ENCODE measurements around the gene HPGDS.
"Not testable (repeated sequence)": the region's sequence is repeated elsewhere in the genome, so short reads cannot be mapped to it uniquely, and the experiment has no call there.

Gene HPGDS

DNA sequence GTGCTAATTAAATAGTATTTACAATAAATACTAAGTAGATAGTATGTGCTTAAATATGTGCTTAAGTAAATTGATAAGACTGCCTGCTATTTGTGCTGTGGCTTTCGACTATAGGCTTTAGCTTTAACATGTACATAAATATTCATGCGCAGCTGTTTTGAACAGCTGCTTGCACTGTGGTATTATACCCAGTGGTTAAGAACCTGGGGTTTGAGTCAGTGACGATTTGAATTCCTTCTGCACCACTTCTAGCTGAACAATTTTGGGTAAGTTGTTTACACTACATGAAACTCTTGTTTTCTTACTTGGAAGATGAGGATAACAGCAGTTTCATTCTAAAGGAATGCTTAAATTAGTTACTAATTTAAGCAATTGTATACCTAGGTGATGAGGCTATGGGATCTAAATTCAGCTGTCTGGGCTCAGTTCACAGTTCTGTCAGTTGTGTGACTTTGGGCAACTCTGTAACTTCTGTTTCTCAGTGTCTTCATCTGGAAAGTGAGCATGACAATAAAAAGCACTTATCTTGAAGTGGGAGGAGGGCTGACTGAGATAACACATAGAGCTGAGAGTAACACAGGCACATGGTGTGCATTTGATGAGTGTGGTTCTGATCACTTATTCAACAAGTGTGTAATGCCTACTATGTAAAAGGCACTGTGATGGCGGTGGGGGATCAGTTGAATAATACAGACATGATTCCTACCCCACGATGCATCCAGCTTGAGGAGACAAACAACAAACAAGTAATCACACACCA is 37.0 kb downstream of the HPGDS start:
- peak overlapping the region; percentile 5 to 38 (median 30) for H3K27ac Mint-ChIP-seq
- no peaks in the 10 kb centered on the region for H3K27me3 Mint-ChIP-seq (ENCODE audit: low read depth)
- H3K36me3 Mint-ChIP-seq (ENCODE audit: low read depth) = no peaks in the 10 kb centered on the region
- peaks cover 32% of the 10 kb centered on the region for H3K4me1 Mint-ChIP-seq
- TF ChIP-seq, protein P1, sequence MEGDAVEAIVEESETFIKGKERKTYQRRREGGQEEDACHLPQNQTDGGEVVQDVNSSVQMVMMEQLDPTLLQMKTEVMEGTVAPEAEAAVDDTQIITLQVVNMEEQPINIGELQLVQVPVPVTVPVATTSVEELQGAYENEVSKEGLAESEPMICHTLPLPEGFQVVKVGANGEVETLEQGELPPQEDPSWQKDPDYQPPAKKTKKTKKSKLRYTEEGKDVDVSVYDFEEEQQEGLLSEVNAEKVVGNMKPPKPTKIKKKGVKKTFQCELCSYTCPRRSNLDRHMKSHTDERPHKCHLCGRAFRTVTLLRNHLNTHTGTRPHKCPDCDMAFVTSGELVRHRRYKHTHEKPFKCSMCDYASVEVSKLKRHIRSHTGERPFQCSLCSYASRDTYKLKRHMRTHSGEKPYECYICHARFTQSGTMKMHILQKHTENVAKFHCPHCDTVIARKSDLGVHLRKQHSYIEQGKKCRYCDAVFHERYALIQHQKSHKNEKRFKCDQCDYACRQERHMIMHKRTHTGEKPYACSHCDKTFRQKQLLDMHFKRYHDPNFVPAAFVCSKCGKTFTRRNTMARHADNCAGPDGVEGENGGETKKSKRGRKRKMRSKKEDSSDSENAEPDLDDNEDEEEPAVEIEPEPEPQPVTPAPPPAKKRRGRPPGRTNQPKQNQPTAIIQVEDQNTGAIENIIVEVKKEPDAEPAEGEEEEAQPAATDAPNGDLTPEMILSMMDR (IDR thresholded peaks at IDR 0.05; ENCODE audit: unreplicated experiment in 3 of 3) = no peak
- peak overlapping the region in 2 of 3 experiments; percentile 9 to 45 for H3K4me3 Mint-ChIP-seq
- peaks cover 3% of the 10 kb centered on the region for H3K9me3 Mint-ChIP-seq

DNA sequence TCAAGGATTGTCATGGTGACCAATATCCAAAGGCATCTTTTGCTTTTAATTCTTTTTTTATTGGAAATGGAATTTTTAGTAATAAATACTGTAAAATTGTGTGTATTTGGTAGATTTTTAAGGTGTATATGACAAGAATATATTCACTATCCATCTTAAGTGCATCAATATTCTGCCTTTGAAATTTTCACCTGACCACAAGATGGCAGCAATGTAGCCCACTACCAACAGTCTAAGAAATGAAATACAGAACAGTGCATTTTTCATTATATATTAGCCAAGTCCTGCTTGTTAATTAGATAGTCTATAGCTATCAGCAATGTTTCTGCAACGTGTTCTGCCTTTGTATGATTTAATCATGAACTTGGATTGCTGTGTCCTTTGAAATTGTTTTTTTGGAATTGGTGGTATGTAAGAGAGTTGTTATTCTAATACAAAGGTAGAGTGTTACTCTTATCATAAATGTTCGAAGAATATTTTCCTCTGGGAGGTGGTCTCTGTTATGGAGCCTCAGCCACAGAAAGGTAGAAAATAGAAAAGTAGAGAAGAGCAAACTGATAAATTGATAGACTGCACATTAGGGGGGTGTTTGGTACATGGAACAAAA is 38.2 kb downstream of the HPGDS start:
- Mint-ChIP-seq H3K36me3 (ENCODE audit: low read depth) (no peaks in the 10 kb centered on the region), H3K9me3 (no peaks in the 10 kb centered on the region), H3K4me3 (no peak overlapping the region), H3K4me1 (peaks cover 32% of the 10 kb centered on the region), H3K27me3 (ENCODE audit: low read depth) (no peaks in the 10 kb centered on the region), H3K27ac (peak overlapping the region in 1 of 3 experiments; percentile 43)
- TF ChIP-seq, protein P1 (IDR thresholded peaks at IDR 0.05; ENCODE audit: unreplicated experiment in 3 of 3) = peak; percentile 66 to 81 (median 76)

DNA sequence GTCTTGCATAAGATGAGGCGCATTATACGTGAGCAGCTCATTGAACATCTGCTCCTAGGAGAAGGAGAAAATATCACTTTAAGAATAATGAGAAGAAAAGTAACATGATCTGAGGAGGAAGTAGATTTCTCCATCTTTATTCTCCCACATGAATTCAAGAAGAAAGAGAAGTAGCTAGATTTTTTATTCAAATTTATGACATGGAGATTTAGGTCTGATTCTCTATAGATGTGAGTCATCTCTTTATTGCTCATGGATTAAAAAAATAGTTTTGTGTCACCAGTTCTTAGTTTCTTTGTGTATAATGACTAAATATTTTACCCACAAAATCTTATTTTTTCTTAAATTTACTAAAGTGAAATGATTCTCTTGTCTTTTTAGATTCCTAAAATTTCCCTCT is 40.4 kb downstream of the HPGDS start:
- TF ChIP-seq, protein P1 (IDR thresholded peaks at IDR 0.05; ENCODE audit: unreplicated experiment in 3 of 3) = no peak
- no peak overlapping the region for H3K27ac Mint-ChIP-seq
- peaks cover 26% of the 10 kb centered on the region for H3K4me1 Mint-ChIP-seq
- no peaks in the 10 kb centered on the region for H3K9me3 Mint-ChIP-seq
- no peak overlapping the region for H3K4me3 Mint-ChIP-seq
- no peaks in the 10 kb centered on the region for H3K27me3 Mint-ChIP-seq (ENCODE audit: low read depth)
- H3K36me3 Mint-ChIP-seq (ENCODE audit: low read depth) = no peaks in the 10 kb centered on the region

DNA sequence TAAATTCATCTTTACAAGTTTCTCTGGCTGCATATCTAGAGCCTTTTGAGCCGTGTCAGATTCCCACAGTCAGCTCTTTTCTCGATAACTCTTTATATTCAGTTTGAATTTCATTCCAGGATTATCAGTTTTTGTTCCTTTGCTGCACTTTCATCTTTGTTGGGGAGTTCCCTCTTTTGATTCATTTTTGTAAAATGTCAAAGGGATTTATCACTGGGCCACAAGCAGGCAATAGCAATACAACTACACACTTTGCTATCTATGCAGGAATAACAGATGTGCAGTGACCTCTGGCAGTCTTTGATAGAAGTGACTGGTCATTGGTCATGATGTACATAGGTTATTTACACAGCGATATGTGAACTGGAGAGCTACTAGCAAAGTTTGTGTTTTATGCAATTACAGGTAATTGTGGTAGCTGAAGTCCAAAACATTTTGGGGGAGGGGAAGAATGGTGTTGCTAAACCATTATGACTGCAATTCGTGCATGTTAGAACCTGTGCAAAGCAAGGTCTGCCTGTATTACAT is 43.8 kb downstream of the HPGDS start:
- no peaks in the 10 kb centered on the region for H3K4me1 Mint-ChIP-seq
- H3K27ac Mint-ChIP-seq = no peak overlapping the region
- H3K36me3 Mint-ChIP-seq (ENCODE audit: low read depth) = no peaks in the 10 kb centered on the region
- H3K4me3 Mint-ChIP-seq = no peak overlapping the region
- H3K9me3 Mint-ChIP-seq = no peaks in the 10 kb centered on the region
- TF ChIP-seq, protein P1 (IDR thresholded peaks at IDR 0.05; ENCODE audit: unreplicated experiment in 3 of 3) = no peak
- H3K27me3 Mint-ChIP-seq (ENCODE audit: low read depth) = no peaks in the 10 kb centered on the region

DNA sequence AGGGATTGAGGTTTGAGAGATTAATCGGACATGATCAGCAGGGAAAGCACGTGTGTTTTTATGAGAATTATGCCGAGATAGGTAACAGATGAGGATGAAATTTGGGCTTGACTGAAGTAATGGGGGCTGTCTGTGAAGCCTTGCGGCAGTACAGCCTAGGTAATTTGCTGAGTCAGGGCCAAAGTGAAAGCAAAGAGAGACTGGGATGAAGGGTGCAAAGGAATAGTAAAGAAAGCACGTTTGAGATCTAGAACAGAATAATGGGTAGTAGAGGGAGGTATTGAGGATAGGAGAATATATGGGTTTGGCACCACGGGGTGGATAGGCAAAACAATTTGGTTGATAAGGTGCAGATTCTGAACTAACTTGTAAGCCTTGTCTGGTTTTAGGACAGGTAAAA is 47.2 kb downstream of the HPGDS start:
- H3K27me3 Mint-ChIP-seq (ENCODE audit: low read depth); H3K4me1 Mint-ChIP-seq; H3K27ac Mint-ChIP-seq; H3K9me3 Mint-ChIP-seq; H3K4me3 Mint-ChIP-seq: not testable (repeated sequence)
- peaks cover 18% of the 10 kb centered on the region for H3K36me3 Mint-ChIP-seq (ENCODE audit: low read depth)

DNA sequence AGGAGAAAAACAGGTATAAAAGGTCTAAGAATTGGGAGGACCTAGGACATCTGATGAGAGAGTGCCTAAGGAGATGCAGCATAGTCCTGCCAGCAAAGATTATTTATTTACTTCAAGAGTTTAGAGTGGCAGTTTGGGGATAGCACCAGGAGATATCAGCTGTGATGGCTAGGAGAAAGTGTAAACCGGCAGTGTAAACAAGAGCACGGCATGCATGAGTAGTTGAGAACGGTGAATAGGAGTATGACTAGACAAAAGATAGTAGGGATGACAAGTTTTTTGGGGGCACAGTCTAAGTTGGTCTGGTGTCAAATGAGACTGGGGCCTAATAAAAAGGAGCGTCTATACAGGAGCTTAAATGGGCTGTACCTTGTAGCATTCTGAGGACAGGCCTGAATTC is 48.7 kb downstream of the HPGDS start:
- not testable (repeated sequence) for H3K4me3 Mint-ChIP-seq; H3K27me3 Mint-ChIP-seq (ENCODE audit: low read depth); H3K9me3 Mint-ChIP-seq; H3K4me1 Mint-ChIP-seq; H3K27ac Mint-ChIP-seq
- H3K36me3 Mint-ChIP-seq (ENCODE audit: low read depth) = peaks cover 26% of the 10 kb centered on the region

DNA sequence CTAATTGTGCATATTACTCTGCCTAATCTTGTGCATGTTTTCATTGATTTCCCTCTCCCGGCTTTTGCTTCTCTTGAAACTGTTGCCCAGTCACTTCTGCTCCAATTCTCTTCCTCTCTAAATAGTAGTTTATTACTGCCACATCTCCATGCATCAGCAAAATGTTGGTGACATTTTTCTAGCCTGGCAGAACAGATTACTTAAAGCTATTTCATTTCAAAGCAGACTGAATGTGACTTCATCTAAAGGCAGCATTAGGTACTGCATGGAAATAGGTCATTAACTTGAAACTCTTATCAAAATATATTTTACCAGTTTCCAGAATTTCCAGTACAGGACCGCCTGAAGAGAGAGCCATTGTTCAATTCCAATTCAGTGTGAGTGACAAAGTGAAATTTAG is 52.4 kb downstream of the HPGDS start:
- Mint-ChIP-seq H3K36me3 (ENCODE audit: low read depth) (peaks cover 53% of the 10 kb centered on the region), H3K4me1 (no peaks in the 10 kb centered on the region), H3K4me3 (no peak overlapping the region), H3K27ac (no peak overlapping the region), H3K9me3 (no peaks in the 10 kb centered on the region), H3K27me3 (ENCODE audit: low read depth) (no peaks in the 10 kb centered on the region)
- TF ChIP-seq, protein P1 (IDR thresholded peaks at IDR 0.05; ENCODE audit: unreplicated experiment in 3 of 3) = no peak
